SK-N-MC (cell line): ENCODE measurements around the gene PGM1.

Source experiments
- EZH2 ChIP-seq: fragments of 200-600 bp; sonication (generic); IDR thresholded peaks from one replicate; pipeline ENCODE4 v1.6.1; 2017; ENCODE audit warnings: antibody characterized with exemption
- FOXP2 ChIP-seq: optimal IDR thresholded peaks from 2 replicates; pipeline ENCODE3; 2011; ENCODE audit warnings: mild to moderate bottlenecking, moderate library complexity; ENCODE audit not compliant: insufficient read depth; ENCODE audit errors: extremely low read length, control extremely low read depth
- POLR2AphosphoS5 ChIP-seq: IDR thresholded peaks from 2 replicates; pipeline ENCODE4 v1.6.1; 2012; ENCODE audit warnings: mild to moderate bottlenecking, low read depth, low read length, borderline replicate concordance

DNA sequence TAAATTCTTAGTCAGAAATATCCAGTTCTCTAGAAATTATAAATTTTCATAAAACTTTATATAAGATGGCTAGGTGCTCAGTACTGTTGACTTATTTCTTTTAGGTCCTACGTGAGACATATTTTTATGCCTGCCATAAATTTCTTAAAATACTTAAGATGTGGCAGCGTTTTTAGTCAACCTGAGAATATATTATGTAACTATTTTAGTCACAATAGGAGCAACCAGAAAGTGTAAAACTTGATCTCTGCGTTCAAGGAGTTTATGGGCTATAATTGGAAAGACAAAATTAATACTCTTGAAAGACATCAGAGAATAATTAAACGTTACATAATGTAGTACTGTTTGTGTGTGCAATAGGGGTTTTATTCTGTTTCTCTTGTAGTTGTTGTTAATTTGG lies 24.1 kb upstream of the PGM1 start:
- TF ChIP-seq FOXP2 = no peak
- TF ChIP-seq POLR2AphosphoS5 = no peak
- TF ChIP-seq EZH2 = no peak
